HG03280 (cell line): ENCODE measurements around the gene PRR12.

Experiments used
- ATAC-seq: cut with Tn5 transposase; IDR thresholded peaks from one replicate; pipeline ENCODE4 v1.9.1; 2021; ENCODE audit warnings: mild to moderate bottlenecking, moderate library complexity; ENCODE audit not compliant: unreplicated experiment

PRR12 gene

DNA sequence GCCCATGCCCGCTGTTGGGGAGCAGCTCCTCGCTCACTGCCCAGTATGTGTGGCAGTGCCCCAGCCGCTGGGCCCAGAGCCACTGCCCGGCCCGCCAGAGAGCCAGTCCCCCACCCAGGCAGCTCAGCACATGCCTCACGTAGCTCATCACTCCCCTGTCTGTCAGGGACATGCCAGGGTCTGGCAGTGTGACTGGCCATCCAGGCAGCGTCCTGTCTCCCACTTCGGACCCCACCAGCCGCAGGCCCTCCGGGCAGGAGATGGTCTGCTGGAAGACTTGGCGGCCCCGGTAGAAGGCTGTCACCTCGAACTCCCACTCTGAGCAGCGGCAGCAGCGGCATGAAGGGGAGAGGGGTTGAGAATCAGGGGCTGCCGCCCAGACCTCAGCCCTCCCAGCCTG lies 71.0 kb downstream of the PRR12 start:
- no peak for ATAC-seq

DNA sequence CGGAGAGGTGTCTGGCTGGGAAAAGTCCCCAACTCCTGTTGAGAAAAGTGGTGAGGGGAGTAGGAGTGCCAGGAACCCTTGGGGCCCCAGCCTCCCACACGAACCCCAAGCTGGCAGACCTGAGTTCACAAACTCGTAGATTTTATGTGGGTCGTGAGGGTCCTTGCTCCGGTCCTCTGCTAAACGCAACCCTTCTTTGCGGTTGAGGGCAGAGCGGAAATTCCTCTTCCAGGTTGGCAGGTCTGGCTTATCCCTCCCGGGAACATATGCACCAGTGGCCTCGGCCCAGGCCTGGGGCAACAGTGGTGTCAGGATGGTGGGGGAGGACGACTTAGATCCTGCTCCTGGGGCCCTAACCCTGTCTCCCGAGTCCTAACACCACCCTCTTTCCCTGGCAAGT lies 72.2 kb downstream of the PRR12 start:
- ATAC-seq, result no peak

DNA sequence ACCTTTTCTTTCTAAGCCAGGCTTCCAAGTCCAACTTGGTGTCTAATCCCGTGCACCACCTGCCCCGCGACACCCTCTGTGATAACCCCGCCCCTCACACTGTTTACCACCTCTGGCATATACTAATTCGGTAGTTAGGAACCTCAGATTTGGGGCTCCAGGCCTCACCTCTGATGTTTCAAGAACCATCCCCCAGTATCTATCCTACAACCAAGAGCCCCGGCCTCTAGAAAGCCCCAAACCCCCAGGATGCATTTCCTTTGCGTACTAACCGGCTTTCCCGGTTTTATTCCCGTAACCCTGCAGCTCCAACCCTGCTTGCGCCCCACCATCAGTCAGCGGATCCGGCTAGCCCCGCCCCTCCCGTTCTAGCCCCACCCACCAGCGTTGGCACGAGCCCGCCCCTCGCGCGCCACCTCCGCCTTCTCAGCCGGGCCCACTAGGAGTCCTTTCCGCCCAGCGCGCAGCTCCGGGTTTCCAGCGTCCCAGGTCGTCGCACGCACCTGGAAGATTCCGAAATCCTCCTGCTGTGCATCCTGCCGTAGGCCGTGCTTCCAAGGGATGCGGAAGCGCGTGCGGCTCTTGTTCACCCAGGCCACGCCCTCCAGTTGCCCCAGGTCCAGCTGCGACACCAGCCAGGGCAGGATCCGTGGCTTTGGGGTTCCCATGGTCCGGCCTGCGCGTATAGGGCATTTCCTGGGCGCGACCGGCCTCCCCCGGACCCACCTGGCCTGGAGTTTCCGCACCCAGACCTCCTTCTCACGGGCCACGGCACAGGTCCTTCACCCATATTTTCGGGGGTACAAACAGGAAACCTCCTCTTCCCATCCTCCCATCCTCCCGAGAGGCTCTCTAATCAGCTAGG lies 73.4 kb downstream of the PRR12 start:
- peak; percentile 45 for ATAC-seq

DNA sequence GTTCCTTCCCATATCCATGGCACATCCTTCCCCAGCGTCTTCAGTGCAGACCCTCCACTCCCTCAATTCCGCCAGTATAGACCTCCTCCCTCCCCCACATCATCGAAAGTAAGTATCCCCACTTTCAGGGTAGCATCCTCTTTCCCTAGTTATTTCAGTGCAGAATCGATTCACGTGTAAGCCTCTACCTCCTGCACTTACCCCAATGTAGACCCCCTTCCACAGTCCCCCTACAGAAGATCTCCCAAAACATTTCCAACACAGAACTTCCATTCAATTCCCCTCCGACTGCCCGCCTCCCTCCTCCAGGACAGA lies 74.0 kb downstream of the PRR12 start:
- ATAC-seq, result no peak

DNA sequence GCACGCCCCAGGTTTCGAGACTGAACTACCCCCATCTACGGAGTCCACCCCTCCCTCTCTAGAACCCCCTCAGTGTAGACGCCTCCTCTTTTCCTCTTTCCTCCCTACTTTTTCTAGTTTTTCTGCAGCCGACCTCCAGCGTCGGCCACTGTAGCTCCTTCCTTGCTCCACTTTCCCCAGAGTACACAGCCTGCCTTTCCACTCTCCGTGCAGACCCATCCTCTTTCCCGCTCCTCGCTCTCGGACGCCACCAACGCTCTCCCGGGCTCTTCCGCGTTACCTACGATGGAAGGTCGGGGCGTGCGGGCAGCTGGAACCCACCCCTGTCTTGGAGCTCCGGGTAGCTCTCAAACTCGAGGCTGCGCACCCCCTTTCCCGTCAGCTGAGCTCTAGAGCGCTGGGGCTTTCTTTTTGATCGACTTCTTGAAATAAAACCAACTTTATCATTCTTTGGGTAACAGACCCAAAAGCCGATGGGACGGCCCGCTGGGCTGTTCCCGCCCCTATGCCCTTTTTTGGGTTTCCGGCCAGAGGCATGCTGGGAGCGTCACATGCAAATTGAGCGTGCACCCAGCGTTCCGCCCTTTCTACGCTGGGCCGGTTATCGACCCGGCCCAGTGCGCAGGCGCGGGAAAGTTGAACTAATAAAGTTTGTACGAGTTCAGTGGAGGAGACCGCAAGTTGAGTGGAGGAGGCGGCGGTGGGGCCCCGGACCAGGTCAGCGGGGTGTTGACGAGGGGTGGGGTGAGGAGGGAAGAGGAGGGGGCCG lies 74.6 kb downstream of the PRR12 start, which contains the start of the genes BCL2L12 and IRF3:
BCL2L12 (plus strand) TSS at position 583 of the 769 bp plus-strand sequence. CDS start 760 bp downstream, outside the sequence.
IRF3 (minus strand) TSS at position 507 of the 769 bp plus-strand sequence. CDS start 1,019 bp downstream, outside the sequence.
- peak; percentile 90 for ATAC-seq

DNA sequence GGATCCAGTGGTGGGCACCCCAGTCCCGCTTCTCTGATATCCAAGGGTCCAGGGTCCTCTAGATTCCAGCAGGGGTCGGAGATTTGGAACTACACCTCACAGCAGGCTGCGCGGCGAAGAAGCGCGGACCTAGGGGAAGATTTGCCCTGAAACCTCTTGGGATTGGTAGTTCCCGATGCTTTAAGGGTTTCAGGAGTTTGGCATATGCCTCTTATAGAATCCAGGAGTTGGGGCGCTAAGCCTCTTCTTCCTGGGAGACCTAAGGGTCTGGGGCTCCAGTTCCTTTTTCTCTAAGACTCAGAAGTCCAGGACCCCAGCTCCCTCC lies 75.1 kb downstream of the PRR12 start:
- ATAC-seq, result no peak

DNA sequence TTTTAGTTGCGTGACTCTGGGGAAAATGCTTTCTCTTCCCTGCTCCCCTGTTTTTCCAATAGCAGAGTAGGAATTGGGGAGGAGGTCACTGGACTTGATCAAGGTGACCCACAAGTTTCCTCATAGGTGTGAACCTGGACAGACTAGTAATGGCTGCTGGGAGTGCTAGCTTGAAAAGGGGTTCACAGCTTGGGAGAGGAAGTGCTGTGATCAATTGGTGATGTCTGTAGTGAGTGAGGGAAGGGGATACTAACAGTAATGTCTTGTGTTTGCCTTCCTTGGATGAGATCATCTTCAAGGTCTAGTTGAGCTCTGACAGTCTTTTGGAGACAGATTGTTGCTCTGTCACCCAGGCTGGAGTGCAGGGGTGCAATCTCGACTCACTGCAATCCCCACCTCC lies 76.5 kb downstream of the PRR12 start:
- no peak for ATAC-seq

DNA sequence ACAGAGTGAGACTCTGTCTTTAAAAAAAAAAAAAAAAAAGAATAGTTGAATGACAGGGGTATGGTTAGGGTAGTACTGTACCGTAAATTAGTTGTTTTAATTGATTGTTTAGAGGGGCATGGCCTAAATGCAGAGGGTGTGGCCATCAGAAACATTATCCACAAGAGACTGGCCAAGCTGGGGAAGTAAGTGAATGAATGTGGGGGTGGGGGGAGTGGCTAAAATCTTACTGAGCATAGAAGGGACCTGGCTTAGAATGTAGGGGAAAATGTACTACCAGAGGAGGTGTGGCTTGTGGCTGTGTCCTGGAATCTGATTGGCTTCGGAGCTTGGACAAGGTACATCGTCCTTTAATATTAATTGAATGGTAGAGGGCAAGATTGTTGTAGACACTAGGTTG lies 78.5 kb downstream of the PRR12 start:
- ATAC-seq, result no peak

DNA sequence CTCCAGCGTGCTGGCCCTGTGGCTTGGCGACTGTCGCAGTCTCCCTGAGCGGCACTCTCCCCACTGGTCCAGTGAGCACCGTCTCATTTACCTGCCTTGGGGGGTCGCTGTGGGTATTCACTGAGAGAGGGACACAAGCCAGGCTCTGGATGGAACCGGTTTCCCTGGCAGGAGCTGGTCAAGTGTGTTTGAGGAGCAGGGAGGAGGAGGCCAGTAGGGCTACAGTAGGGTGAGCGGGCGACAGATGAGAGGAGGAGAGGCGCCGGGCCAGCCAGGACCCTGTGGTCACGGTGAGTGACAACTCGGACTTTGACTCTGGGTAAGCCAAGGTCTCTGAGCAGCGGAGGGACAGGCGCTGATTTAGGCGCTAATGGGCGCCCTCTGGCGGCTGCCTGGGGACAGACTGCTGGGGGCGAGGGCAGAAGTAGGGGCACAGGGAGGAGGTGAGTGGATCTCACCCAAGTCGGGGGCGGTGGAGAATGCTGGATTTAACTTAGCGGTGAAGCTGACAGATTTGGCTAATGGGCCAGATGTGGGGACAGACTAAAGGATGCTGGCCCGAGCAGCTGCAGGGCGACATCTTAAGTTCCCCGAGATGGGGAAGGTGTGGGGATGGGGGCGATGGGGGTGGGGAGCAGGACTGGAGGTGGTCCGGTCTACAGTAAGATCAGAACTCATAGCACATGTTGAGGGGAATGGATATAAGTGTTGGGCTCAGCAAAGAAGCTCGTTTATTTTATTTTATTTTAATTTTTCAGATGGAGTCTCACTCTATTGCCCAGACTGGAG lies 81.3 kb downstream of the PRR12 start:
- no peak for ATAC-seq
